GM21619 (cell line): ENCODE data around the gene FOXL2NB.

ENCODE experiments used
- ATAC-seq: cut with Tn5 transposase; IDR thresholded peaks from one replicate; pipeline ENCODE4 v1.9.1; 2021; ENCODE audit not compliant: unreplicated experiment

Gene FOXL2NB

DNA sequence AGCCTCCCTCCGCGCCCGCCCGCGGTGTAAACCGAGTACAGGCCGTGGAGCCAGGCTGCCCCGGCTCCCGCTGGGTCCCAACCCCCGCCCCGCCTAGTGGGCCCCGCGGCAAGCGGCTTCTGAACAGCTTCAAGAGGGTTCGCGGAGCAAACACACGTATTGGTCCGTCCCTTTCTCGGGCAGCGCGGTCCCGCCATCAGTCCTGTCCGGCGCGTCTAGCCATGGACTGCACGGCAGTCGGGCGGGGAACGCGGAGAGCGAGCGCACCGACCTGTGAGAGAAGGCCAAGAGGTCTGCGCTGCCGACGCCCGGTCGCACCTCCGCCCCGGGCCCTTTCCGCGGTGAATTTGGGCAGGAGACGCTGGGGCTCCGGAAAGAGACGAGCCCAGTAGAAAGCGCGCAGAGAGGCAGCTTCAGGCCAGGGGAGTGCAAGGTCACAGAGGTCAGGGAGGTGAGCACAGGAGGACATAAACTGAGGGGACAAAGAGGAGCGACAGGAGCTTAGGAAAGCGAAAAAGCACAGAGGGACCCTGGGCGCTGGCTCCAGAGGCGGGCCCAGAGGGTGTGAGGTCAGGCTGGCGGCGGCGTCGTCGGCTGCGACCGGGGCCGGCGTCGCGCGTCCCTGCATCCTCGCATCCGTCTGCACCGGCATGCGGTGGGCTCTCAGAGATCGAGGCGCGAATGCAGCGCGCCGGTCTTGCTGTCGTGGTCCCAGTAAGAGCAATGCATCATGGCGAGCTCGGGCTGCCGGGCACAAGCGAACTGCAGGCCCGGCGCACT lies 1.9 kb upstream of the FOXL2NB start:
- ATAC-seq, result no peak

DNA sequence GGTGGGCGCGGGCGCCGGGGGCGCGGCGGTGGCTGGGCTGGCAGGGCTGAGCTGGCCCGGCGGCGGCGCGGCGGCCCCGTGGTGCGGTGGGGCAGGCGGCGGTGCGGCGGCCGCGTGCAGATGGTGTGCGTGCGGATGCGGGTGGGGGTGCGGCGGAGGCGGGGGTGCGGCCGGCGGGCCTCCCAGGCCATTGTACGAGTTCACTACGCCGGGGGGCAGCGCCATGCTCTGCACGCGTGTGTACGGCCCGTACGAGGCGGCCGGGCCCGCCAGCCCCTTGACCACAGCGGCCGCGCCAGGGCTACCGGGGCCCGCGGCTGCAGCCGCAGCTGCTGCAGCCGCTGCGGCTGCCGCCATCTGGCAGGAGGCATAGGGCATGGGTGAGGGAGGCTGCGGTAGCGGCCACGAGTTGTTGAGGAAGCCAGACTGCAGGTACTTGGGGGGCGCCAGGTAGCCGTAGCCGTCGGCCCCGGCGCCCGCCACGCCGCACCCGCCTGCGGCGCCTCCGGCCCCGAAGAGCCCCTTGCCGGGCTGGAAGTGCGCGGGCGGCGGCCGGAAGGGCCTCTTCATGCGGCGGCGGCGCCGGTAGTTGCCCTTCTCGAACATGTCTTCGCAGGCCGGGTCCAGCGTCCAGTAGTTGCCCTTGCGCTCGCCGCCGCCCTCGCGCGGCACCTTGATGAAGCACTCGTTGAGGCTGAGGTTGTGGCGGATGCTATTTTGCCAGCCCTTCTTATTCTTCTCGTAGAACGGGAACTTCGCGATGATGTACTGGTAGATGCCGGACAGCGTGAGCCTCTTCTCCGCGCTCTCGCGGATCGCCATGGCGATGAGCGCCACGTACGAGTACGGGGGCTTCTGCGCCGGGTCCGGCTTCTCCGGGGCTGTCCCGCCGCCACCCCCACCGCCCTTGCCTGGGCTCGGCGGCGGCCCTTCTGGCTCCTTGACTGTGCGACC lies 1.0 kb upstream of the FOXL2NB start:
- ATAC-seq, result no peak

DNA sequence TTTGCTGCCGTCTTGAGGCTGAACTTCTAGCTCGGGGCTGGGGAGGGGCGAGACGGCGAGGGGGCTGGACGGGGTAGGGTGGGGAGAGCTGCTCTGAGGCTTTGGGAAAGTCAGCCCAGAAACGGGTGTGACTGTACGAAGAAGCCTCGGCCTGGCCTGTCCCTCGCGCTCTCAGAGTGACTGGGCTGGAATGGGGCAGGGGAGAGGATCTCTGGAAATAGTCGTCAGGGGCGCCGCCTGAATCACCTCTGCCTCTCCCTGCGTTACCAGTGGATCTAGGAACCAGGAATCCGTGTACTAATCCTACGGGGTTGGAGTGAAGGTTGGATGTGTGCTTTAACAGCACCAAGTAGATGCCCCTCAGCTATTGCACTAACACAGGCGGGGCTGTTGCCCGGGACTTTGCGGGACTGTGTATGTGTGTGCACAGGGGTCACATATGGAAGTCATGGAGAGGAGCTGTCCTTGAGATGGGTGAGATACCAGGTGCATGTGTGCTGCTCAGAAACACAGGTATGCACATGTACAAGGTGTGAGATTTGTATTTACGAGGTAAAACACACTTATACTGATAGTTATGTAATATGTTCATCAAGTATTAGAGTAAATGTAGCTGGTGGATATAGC lies 591 bp downstream of the FOXL2NB start:
- no peak for ATAC-seq

DNA sequence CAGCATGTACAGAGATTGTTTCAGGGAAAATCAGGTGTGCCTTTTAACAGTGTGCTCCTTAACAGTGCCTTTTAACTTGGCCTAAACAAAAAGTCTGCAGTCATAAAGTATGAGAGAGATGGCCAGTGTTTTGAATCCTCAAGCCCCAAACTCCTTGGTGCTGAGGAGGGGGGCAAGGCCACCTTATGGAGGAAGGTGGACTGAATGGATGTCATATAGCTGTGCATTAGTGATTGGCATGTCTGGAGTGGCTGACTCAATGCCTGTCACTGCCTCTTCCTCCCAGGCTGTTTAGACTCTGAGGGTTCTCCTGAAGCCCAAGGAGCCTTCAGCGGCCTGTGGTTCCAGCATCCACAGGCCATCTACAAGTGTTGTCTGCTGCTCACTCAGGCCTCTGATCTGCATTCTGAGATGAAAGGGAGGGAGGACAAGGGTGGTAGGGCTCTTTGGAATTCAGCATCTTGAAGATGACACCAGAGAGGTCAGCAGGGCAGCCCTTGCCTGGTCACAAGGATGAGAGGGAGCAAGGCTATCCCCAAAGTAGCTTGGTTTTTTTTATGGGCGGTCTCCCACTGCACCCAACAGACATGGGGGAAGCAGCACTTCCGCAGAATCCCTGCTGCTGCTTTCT lies 1.5 kb downstream of the FOXL2NB start:
- no peak for ATAC-seq

DNA sequence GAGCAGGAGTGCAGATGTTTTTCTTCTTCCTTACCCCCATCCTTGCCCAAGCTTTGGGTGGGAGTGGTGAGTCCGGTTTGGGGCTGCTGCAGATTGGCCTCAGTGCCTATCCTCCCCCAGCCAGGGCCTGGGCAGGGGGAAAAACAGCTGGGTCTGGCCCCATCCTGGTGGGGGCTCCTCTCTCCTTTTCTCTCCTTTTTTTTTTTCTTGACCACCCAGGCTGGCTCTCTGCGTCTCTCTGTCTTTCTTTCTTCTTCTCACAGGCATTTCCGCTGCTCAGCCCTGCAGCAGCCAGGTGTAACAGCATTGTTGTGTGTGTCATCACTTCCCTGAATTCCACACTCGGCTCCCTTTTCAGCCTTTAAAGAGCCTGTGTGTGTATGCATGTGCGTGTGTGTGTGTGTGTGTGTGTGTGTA lies 2.0 kb downstream of the FOXL2NB start:
- no peak for ATAC-seq

DNA sequence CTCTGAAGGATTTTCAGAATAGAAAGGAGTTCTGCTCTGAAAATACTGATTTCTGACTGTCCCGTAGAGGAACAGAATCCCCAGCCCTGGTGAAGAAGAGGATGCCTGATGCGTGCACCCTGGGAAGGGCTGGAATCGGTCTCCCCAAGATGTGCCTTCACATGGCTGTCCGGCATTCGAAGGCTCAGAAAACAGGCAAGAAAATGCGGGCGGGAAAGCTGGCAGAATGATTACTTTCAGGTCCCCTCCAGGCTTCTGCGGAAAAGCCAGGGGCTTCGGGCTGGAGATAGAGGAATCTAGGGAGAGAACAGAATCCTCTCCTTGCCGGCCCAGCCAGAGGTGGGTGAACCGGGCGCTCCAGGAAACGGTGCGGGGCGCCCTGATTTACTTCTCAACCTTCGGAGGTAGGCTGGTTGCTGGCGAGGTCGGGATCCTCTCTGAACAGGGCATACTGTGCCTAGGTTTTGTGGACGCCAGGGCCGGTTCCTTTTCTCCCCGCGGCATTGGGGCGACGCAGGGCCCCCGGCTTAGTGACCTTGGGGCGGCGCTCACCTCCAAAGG lies 2.5 kb downstream of the FOXL2NB start:
- no peak for ATAC-seq

DNA sequence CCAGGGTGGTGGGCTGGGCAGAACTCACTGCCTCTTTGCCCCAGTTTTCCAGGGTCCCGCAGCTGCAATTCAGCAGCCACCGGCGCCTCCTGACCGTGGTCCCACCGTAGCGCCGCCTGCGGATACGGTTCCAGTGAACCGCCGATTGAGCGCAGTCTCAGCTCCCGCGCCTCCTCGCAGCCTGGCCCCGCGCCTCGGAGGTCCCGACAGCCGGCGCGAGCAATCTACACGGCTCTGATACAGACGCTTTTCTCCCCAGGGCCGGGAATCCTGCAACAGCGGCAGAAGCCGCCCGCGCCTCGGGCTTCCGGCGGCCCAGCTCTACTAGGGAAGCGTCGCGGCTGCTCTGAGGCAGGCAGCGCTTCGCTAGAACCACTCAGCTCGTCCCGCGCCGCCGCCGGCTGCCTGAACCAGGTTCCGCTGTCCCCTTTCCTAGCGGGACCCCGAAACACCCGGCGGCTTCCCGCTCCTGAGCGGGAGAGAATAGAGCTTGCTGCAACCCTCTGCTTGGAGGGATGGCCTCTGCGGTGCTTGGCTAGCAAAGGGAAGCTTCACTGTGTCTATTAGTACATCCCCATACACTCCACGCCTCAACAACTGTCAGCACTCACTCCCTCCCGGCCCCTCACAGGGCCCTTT lies 3.1 kb downstream of the FOXL2NB start:
- ATAC-seq, result no peak

DNA sequence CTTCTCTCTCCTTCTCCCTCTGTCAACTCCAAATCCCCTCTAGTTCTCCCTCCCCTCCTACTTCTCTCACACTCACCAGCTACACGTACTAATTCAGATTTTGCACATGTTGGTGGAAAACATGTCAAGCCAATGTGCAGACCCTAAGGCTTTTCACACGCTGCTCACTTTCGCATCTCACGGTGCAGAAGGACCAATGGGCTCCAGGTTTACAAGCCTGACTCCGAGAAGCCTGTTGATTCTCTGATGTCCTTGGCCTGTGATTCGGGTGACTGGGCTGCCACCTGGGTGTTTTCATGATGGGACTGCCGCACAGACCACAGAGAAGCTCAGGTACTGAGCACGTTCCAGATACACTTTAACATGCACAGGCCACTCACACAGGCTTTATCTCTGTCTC lies 3.7 kb downstream of the FOXL2NB start:
- ATAC-seq, result no peak

DNA sequence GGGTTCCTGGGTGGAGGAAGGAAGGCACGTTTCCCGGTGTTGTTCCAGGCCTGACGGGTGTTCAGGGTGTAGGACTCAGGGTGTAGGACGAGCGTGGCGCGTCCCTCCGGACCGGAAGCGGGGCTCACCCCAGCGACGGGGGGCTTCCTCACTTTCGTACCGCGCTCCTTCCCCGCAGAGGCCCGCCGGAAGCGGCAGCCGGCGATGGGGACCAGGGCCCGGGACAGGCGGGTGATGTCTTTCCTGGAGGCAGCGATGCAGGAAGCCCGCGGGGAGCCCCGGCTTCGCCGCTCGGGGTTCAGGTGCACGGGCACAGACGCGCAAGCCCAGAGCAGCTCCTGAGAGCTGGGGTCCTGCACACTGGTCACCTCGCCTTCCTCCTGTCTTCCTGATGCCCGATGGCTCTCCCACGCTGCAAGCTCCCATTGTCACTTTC lies 13.4 kb downstream of the FOXL2NB start:
- no peak for ATAC-seq

DNA sequence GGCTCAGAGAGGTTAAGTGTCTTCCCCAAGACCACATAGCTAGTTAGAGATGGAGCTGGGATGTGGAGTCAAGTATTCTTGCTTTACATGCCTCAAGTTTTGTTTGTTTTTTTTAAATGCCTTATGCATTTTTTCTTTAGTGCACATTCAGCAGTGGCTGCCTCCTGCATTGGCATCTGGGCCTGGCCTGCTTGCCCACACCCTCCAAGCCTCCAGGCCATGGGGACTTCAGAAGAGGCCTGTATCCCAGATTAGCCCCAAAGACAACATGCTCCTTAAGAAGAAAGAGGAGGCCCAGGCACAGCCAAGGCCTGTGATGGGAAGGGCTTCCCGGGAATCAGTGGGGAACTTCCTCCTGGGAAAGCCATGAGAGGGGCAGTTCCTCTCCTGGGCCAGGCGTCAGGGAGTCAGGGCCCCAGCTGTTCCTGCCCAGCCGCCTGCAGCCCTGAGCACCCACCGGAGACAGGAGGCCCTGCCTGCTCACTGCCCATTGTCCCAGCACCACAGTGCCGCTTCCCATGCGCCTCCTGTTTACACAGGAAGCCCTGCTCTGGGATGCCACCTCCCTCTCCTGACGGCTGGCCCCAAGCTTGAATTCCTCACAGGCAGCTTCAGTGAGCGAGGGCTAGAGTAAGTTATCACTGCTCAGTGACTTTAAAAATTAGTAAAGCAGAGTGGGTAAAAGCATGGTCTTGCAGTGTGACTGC lies 16.0 kb downstream of the FOXL2NB start:
- no peak for ATAC-seq

DNA sequence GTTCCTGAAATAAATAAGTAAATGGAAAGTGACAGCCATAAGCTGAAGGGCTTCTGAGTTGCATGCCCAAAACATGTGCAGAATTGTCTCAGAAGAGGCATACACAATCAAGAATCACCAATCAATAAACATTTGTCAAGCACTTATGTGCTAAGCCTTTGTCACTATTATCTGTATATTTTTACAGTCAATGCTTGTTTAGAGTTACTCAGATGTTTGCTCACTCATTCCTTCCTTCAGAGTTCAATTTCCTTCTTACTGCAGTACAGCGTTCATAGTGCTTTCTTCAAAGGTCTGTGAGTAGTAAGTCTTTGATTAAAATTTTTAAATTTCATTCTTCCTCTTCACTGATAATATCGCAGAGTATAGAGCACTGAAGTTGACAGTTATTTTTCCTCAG lies 17.2 kb downstream of the FOXL2NB start:
- no peak for ATAC-seq

DNA sequence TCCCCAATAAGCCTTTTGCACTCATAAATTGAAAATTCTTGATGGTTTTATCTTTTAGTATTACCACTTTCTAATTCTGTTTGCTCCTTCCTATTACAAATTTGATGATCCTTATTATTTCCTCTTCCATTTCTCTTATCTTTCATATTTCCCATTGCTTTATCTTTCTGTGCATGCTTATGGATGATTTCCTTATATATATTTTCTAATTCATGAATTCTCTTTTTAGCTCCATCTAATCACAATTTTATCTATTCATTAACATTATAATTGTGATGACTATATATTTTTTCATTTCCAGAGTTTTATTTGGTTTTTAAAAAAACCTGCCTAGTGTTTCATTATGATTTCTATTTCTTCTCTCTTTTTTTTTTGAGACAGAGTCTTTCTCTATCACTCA lies 17.9 kb downstream of the FOXL2NB start:
- ATAC-seq, result no peak

DNA sequence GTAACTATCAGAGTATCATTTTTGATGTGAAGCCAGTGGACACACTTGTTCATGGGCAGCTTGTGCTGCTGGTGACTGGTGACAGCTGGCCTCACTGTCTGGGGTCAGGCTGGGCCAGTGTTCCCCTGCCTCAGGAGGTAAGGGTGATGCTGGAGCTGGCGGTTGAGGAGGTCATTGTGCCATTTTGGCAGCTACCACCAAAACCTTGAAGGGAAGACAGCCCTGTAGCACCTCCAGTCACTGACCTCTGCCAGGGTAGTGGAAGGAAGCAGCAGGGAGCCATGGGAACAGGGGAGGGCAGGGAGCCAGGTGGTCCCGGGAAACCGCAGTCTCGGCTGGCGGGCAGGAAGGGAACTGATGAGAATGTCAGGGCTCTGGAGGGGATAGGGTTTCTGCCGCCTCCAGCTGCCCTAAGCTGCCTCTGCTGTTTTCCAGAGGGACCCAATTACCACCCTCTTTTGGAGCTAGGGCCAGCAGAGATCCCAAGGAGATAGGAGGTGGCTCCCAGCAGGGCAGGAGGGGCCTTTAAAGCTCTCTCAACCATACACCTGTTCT lies 24.8 kb downstream of the FOXL2NB start:
- no peak for ATAC-seq

DNA sequence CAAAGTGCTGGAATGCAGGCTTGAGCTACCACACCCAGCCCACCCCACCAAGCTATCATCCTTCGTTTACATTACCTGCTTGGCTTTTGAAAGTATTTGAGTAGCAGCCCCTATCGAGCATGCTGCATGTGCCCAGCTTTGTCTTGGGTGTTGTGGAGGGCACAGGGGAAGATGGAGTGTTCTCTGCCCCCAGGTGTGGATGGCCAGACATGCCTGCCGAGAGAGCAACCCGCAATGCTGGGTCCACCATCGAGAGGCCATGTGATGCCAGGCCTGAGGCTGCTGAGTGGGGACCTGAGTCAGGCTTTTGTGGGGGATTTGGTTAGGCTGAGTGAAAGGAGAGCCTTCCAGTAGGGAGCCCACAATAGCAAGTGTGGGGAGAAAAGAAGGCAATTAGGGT lies 25.9 kb downstream of the FOXL2NB start:
- no peak for ATAC-seq

DNA sequence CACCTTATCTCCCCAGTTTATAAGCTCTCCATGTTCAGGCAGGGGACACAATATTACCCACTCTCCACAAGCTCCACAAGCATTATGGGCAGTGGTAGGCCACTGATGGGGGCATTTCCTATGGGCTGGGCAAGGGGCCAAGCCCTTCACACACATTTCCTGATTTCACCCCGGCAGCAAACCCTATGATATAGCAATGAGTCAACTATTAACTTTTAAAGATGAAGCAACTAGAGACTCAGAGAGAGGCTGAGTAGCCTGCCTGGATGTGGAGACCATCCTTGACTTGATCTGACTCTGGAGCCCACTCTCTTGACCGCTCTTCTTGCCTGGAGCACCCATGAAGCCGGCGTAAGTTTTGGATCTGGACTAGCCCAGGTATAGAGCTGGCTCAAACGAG lies 27.4 kb downstream of the FOXL2NB start:
- no peak for ATAC-seq

DNA sequence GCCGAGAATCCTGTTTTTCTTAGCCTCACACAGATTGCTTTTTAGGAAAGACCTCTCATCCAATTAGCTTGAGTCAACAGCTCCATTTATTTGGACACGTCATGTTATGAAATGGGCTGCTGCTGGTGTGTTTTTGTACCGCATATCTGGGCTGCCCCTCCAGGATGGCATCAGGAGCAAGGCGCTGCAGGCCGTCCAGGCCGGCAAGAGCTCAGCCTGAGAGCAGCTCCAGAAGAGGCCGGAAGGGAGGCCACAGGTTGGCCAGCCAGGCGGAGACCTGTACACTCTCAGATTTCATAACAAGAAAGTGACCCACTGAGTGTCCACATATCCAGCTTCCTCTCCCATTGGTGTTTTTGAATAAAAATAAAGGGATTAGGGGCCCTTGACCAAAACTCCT lies 28.3 kb downstream of the FOXL2NB start:
- no peak for ATAC-seq

DNA sequence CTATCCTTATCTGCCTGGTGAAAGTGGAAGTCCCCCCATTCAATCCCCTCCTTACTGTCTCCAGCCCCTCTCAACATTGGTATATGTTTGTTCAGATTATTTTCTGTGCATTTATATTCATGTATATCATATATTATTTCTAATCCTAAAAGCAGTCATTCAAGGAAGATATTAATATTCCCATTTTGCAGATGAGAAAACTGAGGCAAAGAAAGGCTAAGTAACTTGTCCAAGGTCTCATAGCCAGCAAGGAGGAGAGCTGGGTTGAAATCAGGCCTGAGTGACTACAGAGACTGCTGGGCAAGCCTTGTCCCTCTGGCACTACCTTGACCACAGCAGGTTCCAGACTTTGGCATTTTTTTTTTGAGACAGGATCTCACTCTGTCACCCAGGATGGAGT lies 29.0 kb downstream of the FOXL2NB start:
- ATAC-seq, result no peak

DNA sequence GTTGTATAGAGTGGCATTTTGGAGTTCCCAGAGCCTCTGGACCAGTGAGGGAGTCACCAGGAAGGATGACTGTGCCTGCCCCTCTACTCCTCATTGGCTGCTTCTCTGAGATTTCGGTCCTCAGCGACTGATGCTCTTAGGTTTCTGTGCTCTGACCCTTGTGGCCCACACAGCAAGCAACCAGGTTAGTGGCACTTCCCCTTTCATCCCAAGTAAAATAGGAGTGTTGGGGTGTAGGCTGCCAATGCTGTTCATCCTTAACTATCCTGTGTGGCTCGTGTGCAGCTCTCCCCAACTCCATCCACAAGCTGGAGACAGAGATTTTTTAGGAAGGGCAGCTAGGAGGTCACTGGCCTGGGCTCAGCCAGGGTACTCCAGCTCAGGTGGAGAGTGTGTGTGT lies 37.8 kb downstream of the FOXL2NB start:
- no peak for ATAC-seq

DNA sequence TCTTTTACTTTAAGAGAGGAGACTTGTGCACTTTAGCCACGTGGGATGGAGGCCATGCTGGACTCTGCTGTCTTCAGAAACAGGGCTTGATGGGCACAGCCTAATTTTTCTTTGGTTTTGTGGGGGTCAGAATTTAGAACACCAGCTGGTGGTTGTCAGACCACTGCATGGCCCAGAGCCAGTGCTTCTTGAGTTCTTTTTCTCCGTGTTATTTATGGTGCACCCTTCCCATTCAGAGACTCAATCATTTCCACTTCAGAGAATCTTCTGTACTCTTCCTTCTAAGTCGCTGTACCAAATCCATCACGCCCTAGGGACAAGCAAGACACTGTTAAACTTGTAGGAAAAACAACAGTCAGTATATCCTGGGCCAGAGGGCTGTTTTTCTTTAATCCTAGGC lies 38.9 kb downstream of the FOXL2NB start:
- ATAC-seq, result no peak
